ENCODE data around the gene SLC6A12. TPM values are rescaled to one million over a fixed set of nuclear protein-coding genes. Genes with fewer than 3 reads are reported as not detected.

Gene SLC6A12
- total RNA-seq, 4 donors from 2014 or later, result 0.28 to 2.4 TPM; not detected in 2

- H3K9me3 ChIP-seq, result no peaks in the 10 kb centered on the region
- no peaks in the 10 kb centered on the region for H3K27me3 ChIP-seq
- intact Hi-C loops (cut with DNase I; ENCODE audit: low total_unique reads), result no loop called here
- H3K27ac ChIP-seq, result no peak overlapping the region
- no peak overlapping the region for H3K4me3 ChIP-seq
- no peaks in the 10 kb centered on the region for H3K4me1 ChIP-seq
- H3K36me3 ChIP-seq, result no peaks in the 10 kb centered on the region
- no peak for TF ChIP-seq POLR2A (IDR thresholded peaks at IDR 0.05)
- TF ChIP-seq, protein P1, sequence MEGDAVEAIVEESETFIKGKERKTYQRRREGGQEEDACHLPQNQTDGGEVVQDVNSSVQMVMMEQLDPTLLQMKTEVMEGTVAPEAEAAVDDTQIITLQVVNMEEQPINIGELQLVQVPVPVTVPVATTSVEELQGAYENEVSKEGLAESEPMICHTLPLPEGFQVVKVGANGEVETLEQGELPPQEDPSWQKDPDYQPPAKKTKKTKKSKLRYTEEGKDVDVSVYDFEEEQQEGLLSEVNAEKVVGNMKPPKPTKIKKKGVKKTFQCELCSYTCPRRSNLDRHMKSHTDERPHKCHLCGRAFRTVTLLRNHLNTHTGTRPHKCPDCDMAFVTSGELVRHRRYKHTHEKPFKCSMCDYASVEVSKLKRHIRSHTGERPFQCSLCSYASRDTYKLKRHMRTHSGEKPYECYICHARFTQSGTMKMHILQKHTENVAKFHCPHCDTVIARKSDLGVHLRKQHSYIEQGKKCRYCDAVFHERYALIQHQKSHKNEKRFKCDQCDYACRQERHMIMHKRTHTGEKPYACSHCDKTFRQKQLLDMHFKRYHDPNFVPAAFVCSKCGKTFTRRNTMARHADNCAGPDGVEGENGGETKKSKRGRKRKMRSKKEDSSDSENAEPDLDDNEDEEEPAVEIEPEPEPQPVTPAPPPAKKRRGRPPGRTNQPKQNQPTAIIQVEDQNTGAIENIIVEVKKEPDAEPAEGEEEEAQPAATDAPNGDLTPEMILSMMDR (IDR thresholded peaks at IDR 0.05), result no peak
- DNase-seq, result no peak
Observed at GRCh38 chr12:211142-211465, 2.9 kb downstream of the SLC6A12 start.

GRCh38 chr12:210277-211141 lies 3.4 kb downstream of the SLC6A12 start:
- Histone ChIP-seq H3K4me3 (no peak overlapping the region), H3K27ac (no peak overlapping the region), H3K27me3 (no peaks in the 10 kb centered on the region), H3K9me3 (no peaks in the 10 kb centered on the region), H3K36me3 (no peaks in the 10 kb centered on the region), H3K4me1 (no peaks in the 10 kb centered on the region)
- TF ChIP-seq, protein P1 (IDR thresholded peaks at IDR 0.05), result no peak
- no peak for TF ChIP-seq POLR2A (IDR thresholded peaks at IDR 0.05)
- no peak for DNase-seq
- intact Hi-C loops (cut with DNase I; ENCODE audit: low total_unique reads), result no loop called here

DNA sequence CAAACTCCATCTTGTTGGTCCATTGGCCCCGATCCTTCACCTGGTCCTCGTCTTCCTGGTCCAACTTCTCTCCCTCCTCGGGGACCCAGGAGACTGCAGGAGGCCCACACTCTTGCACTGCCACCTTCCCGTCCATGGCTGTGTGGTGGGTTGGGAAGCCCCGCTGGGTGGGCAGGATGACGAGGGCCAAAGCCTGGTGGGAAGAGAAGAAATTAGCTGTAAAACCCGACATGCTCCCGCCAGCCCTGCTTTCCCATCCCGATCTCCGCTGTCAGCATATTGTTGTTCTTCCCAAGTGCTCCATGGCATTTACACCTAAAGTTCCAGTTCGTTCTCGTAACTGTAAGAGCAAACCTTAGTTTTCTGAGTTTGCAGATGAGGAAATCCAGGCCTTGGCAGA lies 4.1 kb downstream of the SLC6A12 start:
- Histone ChIP-seq H3K27ac (no peak overlapping the region), H3K4me3 (no peak overlapping the region), H3K27me3 (no peaks in the 10 kb centered on the region), H3K9me3 (no peaks in the 10 kb centered on the region), H3K36me3 (no peaks in the 10 kb centered on the region), H3K4me1 (no peaks in the 10 kb centered on the region)
- intact Hi-C loops (cut with DNase I; ENCODE audit: low total_unique reads), result no loop called here
- TF ChIP-seq POLR2A (IDR thresholded peaks at IDR 0.05), result no peak
- DNase-seq, result no peak

- no peaks in the 10 kb centered on the region for H3K27me3 ChIP-seq
- H3K27ac ChIP-seq, result no peak overlapping the region
- DNase-seq, result no peak
- intact Hi-C loops (cut with DNase I; ENCODE audit: low total_unique reads), result no loop called here
- no peak for TF ChIP-seq POLR2A (IDR thresholded peaks at IDR 0.05)
- TF ChIP-seq, protein P1 (IDR thresholded peaks at IDR 0.05), result no peak
- no peaks in the 10 kb centered on the region for H3K9me3 ChIP-seq
- no peak overlapping the region for H3K4me3 ChIP-seq
- no peaks in the 10 kb centered on the region for H3K36me3 ChIP-seq
- peaks cover 0 to 1% of the 10 kb centered on the region in 2 donors for H3K4me1 ChIP-seq
Observed at GRCh38 chr12:209246-209645, 4.7 kb downstream of the SLC6A12 start.

DNA sequence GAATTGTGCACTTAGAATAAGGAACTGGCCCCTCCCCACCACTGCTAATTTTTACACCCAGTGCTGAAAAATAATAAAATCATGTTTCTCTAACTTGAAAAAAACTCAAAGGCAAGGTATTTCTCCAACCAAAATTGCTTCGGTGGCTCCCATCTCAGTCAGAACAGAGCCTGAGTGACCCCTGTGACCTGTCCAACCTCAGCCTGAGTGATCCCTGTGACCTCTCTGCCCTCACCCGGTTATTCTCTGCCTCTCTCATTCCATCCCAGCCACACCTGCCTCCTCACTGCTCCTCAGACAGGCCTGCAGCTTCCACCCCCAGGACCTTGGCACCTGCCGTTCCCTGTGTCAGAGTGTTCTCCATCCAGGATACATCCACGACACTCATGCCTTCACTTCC lies 5.1 kb downstream of the SLC6A12 start:
- intact Hi-C loops (cut with DNase I; ENCODE audit: low total_unique reads), result no loop called here
- H3K27me3 ChIP-seq, result no peaks in the 10 kb centered on the region

More for the DNA sequence above, 5.1 kb downstream of the SLC6A12 start:
- Histone ChIP-seq H3K36me3 (no peaks in the 10 kb centered on the region), H3K27ac (no peak overlapping the region), H3K9me3 (no peaks in the 10 kb centered on the region), H3K4me3 (no peak overlapping the region), H3K4me1 (peaks cover 0 to 5% of the 10 kb centered on the region in 2 donors)
- TF ChIP-seq, protein P1 (IDR thresholded peaks at IDR 0.05), result no peak
- no peak for TF ChIP-seq POLR2A (IDR thresholded peaks at IDR 0.05)
- no peak for DNase-seq

Measured in uterus (tissue), 4 donors.